ENCODE measurements around the gene G6PC2.
"Not testable (repeated sequence)": the region's sequence is repeated elsewhere in the genome, so short reads cannot be mapped to it uniquely, and the experiment has no call there.

Gene G6PC2

GRCh38 chr2:168907940-168908662 is 7.0 kb downstream of the G6PC2 start:
- no peak for DNase-seq

GRCh38 chr2:168910330-168910729 is 9.2 kb downstream of the G6PC2 start:
- DNase-seq: no peak

- no peak for DNase-seq
Measured at GRCh38 chr2:168912466-168912865, 11.4 kb downstream of the G6PC2 start.

- DNase-seq: peak; percentile 21
Measured at GRCh38 chr2:168912901-168913369, 11.8 kb downstream of the G6PC2 start.

GRCh38 chr2:168913495-168913894 is 12.4 kb downstream of the G6PC2 start:
- DNase-seq: no peak

- DNase-seq: peak; percentile 30 to 54
Measured at GRCh38 chr2:168915441-168916330, 14.6 kb downstream of the G6PC2 start.

- no peak for DNase-seq
Measured at GRCh38 chr2:168916331-168916675, 15.2 kb downstream of the G6PC2 start.

GRCh38 chr2:168920504-168921157 is 19.5 kb downstream of the G6PC2 start:
- peak; percentile 78 to 84 for DNase-seq

GRCh38 chr2:168926621-168927386 is 25.7 kb downstream of the G6PC2 start:
- no peak for DNase-seq

- no peak for DNase-seq
Measured at GRCh38 chr2:168928113-168928831, 27.2 kb downstream of the G6PC2 start.

GRCh38 chr2:168929031-168929430 is 27.9 kb downstream of the G6PC2 start:
- no peak for DNase-seq

GRCh38 chr2:168930242-168930641 is 29.2 kb downstream of the G6PC2 start:
- no peak for DNase-seq

- DNase-seq: not testable (repeated sequence)
Measured at GRCh38 chr2:168932174-168932573, 31.1 kb downstream of the G6PC2 start.

- DNase-seq: no peak
Measured at GRCh38 chr2:168934826-168935225, 33.7 kb downstream of the G6PC2 start.

- DNase-seq: no peak
Measured at GRCh38 chr2:168935810-168936581, 34.9 kb downstream of the G6PC2 start.

GRCh38 chr2:168939061-168939460 is 38.0 kb downstream of the G6PC2 start:
- no peak for DNase-seq

GRCh38 chr2:168939918-168940317 is 38.8 kb downstream of the G6PC2 start:
- no peak for DNase-seq

GRCh38 chr2:168941297-168941696 is 40.2 kb downstream of the G6PC2 start:
- DNase-seq: no peak

GRCh38 chr2:168944065-168944464 is 43.0 kb downstream of the G6PC2 start:
- DNase-seq: peak; percentile 19 to 46

- no peak for DNase-seq
Measured at GRCh38 chr2:168945508-168945907, 44.4 kb downstream of the G6PC2 start.

- DNase-seq: peak; percentile 61 to 73
Measured at GRCh38 chr2:168948621-168949212, 47.6 kb downstream of the G6PC2 start.
